Hypothalamus (tissue), 51 donors: Measurements from ENCODE around the gene KMT2E.
"Not testable (repeated sequence)": the region's sequence is repeated elsewhere in the genome, so short reads cannot be mapped to it uniquely, and the experiment has no call there.

Experiments
- DNase-seq, 51 donors: peaks; one replicate each; lab custom pipeline; 2025; lab: John Stamatoyannopoulos, UW

KMT2E gene

DNA sequence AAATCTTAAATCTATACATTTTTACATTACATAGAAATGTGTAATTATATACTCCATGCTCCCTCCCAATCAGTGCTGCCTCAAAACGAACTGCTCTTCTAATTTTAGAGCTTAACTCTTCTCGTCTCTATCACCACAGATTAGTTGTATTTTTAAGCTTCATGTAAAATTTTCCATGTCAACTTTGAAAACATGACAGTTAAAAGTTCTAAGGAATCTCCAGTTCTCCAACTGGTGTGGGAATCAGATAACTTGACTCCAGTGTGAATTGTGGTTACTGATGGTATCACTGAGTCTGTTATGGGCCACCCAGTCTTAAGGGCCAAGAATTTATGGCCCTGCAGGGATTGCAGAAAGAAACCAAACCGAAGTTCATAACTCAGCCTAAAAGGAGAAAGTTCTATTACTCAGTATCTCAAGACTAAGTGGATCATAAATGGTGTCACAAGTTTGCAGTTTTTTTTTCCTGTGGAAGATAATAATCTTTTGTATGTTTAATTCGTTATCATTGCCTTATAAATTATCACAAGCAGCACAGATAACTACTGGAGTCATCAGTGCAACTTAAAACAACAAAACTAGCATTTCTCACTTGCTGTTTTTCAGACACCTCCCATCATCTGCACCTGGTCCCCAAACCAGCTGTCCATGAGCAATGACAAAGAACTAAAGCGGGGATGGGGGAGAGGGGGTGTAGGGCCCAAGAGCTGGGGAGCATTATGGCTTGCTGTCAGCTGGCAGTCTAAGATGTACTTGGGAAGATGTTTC lies 31.5 kb upstream of the KMT2E start:
- DNase-seq = no peak

DNA sequence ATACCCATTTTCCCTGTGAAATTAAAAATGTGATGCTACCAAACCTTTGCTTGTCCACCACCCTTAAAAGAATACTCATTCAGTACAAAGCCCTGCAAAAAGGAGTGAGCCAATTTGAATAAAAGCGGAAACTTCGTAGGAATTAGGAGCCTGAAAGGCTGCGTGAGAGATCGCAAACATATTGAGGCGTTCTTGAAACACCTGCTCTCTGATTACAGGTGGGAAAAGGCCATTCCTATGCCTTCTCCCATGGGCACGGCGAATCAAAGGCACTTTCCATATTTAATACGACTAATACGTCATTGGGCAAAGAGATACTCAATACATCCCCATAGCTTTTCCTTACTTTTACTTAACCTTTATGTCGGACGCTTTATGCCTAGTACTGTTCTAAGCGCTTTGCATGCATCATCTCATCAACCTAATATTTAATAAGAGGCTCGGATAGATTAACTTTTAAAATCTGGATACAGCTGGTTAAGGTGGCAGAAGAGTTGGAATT lies 30.9 kb upstream of the KMT2E start:
- DNase-seq = peak in 2 of 51 donors; percentile 38 to 59

DNA sequence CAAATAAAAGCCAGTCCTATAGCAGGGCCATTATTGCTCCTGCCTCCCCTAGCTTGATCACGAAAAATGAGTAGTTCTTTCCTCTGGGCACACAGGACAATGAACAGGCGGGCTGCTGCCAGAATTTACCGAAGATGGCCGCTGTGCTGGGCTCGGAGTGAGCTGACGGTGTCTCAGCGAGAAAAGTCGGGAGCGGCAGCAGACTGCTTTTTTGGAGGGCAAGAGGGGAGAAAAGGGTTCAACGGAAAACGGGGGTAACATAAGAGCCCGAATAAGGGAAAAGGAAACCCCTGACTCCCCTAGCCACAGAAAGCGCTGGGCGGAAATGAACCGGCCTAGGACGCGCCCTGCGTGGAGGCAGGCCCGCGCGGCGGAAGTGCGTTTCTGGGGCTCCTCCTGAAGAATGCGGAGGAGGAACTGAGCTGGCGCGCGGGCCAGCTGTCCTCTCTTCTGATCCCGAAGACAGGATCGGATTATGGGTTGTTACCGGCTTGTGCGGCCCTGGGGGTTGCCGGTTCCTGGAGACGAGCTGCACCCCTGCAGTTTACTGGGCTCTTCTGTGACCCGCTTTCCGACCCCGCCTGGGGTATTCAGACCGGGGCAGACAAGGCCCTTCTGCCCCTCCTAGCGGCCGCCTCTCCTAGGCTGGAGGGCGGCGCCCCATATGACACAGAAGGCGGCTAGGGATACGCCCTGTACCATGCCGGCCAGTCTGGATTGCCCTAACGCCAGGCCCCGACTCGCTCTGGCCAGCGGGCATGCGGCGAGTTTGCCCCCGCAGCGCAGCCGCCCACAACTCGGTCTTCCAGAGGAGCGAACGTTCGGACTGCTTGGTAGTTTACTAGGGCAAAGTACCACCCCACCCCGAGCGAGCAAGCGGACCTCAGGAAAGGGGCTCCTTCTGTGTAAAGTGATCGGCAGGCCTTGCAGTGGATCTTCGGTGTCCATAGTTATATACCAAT lies 30.1 kb upstream of the KMT2E start:
- peak; percentile 28 to 96 (median 84) for DNase-seq

DNA sequence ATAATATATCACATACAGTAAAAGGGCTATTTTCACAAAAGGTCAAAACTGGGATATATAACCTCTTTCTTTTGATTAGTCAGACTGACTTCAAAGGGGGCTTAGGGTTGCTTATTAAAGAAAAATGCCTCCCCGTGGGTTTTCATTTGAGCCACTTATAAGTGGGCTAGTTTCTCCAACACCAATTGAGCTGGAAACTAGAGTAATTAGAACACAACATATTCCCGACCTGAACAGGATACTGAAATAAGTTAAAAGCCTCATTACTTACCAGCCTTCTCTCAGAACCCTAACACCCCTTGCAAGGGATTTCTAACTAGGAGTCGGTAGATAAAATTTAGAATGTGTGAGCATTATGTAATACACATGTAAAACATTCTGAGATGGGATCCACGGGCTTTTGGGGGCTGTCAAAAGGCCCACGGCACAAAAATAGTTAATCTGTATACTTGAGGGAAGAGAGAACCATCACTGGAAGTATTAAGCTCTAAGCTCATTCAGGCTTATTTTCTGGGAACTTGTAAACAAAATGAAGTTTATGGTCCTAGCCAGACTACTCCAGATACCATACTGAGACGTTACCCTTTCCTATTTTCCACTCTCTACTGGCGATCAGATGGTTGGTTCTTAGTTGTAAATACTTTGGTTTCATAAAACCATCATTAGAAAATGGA lies 29.3 kb upstream of the KMT2E start:
- no peak for DNase-seq

DNA sequence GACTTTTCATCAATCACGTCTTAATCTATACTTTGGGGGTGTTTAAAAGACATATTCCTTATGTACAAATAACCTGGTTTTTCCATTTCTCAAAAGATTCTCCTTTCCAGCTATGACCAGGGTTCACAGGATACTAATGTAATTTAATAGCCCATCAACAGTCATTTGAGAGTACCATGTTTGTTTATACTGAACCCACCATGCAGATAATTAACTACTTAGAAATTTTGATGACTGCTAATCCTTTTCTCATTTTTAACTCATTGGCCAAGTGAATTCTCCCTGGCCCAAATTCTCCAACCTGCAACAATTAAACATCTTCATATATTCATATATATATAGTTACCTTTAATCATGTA lies 28.8 kb upstream of the KMT2E start:
- no peak for DNase-seq

DNA sequence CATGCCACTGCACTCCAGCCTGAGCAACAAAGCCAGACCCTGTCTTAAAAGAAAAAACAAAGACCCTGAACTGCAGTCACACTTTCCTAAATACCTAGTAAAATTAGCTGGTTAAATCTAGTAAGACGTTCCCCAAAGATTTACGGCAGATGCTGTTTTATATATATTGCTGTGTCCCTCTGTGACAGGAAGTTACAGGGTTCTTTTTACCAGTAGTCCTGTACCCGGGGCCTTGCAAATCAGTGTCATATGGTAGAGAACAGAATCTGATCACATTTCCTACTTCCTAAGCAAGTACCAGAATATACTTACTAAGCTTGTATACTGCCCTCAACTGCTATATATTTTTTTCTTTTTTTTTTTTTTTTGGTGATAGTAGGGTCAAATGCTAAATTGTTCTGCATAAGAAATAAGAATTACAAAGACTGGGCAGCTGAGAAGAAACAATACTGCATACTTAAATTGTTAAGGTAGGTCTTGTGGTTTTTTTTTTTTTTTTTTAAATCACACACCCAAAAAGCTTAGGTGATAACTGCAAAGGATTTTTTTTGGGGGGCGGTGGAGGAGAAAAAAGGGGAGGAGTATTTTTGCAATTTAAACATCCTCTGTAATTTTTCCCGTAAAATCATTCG lies 27.3 kb upstream of the KMT2E start:
- no peak for DNase-seq

DNA sequence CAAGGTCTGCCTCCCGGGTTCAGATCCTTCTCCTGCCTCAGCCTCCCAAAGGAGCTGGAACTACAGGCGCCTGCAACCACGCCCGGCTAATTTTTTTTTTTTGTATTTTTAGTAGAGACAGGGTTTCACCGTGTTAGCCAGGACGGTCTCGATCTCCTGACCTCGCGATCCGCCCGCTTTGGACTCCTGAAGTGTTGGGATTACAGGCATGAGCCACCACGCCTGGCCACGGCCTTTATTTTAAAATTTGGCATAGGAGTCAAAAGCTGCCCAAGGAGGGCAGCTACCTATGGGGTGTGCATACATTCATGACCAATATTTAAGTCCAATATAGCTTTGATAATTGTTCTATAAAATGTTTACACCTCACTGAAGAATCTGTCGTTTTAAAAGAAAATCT lies 26.6 kb upstream of the KMT2E start:
- not testable (repeated sequence) for DNase-seq

DNA sequence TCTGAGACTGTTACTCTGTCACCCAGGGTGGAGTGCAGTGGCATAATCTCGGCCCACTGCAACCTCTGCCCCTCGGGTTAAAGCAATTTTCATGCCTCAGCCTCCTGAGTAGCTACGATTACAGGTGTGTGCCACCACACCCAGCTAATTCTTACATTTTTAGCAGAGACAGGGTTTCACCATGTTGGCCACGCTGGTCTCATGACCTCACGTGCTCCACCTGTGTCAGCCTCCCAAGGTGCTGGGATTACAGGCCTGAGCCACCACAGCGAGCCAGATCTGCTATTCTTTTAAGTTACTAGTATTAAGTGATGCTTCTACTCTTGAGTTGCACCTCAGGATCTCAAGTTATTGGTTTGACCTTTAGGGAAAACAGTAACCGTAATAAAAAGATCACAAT lies 23.0 kb upstream of the KMT2E start:
- DNase-seq = no peak

DNA sequence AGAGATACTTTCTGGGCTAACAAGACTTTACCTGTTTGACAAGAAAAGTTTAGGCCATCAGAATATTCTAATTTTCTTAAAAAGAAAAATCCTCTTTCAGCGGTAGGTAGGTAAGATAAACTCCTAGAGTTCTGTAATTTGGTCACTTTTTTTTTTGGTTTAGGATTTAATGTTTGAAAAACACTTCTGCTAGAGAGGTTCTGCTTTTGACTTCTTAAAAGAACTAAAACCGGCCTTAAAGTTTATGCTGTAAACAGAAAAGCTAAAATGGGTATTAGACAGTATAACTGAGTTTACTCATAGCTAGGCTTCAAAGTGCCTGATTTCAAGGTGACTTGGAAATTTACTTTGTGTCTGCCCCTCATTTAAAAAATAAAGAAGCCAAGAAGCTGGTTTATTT lies 21.7 kb upstream of the KMT2E start:
- DNase-seq = no peak

DNA sequence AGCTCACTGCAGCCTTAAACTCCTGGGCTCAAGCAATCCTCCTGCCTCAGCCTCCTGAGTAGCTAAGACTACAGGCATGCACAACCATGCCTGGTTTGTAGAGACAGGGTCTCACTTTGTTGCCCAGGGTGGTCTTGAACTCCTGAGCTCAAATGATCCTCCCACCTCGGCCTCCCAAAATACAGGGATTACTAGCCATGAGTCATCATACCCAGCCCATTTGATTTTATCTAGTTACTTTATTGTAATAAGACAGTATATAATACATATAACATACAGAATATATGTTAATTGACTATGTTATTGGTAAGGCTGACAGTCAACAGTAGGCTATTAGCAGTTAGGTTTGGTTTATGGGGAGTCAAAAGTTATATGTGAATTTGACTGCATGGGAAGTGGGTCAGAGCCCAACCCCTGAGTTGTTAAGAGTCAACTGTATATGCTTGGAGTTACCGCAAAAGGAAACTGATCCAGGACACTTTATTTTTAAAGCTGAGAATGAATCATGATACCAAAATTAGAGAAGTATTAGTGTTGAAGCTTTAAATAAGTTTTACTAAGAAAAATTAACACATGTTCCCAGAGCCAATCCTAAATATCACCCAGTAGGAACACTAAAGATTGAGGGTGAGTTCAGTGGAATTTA lies 20.7 kb upstream of the KMT2E start:
- no peak for DNase-seq

DNA sequence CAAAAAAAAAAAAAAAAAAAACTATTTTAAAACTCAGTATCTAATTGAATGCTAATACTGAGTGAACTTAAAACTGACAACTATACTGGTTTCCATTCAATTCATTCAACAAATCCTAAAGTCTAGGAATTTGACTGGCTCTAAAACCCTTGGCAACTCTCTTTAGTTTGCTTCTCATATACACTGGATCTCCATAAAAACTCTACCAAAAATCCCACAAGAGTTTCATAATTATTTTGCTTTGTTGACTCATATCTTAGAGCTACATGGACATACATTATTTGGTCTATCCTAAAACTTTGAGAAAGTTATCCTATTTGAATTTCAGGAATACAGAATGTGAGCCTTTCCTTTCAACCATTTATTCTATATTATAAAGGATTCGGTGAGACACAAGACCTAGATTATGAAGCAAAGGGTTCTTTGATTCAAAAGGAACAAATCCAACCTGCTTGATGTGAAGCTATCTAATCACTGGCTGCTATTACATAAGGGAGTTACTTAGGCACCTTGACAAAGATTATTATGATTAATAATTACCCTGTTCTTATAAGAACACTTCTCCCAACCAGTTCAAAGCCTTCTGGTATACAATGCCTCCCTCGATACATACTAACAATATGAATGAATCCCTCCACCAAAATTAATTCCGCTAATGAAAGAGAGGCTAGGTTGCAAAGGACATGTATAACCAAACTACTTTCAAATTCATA lies 15.8 kb upstream of the KMT2E start:
- no peak for DNase-seq

DNA sequence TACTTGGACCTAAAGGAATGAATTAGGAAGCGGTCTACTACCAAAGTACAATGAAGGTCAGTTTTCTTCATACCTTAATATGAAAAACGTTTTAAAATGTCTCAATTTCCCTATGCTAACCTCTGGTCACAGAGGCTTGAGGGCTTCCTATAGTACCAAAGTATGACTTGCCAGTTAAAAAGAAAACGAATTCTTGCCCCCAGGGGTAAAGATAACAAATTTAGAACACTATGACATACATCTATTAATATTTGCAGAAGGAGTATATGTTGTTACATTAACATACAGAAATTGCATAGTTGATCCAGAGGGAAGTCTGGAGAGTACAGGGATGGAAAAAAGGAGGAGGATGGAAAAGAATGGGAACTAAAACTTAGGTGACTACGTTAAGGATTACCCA lies 13.8 kb upstream of the KMT2E start:
- DNase-seq = no peak

DNA sequence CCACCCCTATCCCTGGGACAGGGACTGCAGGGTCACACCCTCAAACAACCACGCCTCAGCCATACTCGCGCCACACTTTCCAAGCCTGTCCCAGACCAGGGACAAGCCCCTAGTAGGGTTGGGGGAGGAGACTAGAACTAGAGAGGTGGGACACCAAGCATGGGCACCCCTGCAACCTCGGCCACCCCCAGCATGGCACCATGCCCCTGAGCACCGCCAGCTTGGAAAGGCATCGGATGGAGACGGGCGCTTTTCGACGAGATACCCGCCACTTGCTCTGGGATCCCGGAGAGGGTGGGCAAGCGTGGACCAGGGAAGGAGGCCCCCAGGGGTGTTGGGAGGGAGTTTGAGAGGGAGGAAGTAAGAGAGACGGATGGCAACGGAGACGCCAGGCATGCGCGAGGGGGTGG lies 13.1 kb upstream of the KMT2E start:
- no peak for DNase-seq

DNA sequence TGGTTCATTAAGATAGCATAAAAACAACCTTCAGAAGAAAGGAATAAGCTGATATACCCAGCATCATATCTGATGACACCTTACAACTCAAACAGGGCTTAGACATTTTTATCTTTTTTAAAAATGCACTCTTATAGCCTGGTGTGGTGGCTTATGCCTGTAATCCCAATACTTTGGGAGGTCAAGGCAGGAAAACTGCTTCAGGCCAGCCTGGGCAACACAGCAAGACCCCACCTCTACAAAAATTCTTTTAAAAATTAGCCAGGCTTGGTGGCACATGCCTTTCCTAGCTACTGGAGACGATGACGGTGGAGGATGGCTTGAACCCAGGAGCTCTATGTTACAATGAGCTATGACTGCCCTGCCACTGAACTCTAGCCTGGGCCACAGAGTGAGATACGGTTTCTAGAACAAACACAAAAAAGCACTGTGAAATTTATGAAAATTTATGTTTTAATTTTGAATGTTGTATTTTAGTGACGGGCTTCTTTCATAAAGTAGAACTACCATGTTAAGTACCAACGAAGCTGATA lies 12.3 kb upstream of the KMT2E start:
- no peak for DNase-seq

DNA sequence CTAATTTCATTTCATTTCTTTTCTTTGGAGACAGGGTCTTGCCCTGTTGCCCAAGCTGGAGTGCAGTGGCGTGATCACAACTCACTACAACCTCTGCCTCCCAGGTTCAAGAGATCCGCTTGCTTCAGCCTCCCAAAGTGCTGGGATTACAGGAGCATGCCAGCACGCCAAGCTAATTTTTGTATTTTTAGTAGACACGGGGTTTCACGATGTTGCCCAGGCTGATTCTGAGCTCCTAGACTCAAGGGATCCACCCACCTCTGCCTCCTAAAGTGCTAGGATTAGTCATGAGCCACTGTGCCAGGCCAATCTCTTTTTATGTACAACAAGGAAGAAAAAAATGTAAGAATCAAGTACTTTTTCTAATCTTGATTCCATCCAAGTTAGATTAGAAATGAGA lies 10.7 kb upstream of the KMT2E start:
- DNase-seq = peak in 4 of 51 donors; percentile 10 to 53 (median 23)

DNA sequence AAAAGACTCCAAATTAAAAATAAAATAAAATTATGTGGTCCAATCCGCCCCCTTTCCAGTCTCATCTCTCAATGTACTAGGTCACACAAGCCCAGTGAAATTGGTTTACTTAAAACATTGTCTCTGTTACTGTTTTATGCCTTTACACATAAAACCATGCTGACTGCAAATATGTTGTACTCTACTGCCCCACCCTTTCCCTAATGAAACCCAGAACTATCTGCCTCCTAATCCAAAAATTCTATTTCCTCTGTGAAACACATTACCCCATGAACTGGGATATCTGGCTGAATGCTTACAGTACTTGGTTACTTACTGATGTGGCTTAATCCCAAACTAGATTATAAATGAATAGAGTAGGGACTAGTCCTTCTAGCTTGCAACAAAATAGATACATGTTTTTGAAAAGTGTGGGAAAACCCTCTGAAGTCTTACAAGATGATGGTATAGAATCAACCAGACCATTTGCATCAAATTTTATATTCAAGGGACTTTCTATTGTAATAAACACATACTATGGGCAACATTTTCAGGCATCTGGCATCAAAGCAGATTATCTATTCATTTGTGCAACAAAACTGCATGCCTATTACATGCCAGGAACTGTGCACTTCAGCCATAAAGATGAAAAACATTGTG lies 10.0 kb upstream of the KMT2E start:
- DNase-seq = no peak

DNA sequence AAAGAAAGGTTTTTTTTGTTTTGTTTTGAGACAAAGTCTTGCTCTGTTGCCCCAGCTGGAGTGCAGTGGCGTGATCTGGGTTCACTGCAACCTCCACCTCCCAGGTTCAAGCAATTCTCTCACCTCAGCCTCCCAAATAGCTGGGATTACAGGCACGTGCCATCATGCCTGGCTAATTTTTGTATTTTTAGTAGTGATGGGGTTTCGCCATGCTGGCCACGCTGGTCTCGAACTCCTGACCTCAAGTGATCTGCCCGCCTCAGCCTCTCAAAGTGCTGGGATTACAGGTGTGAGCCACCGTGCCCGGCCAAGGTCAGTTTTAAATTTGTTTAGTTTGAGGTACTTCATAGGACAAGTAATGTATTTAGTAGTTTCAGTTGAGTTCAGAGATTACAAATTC lies 9.0 kb upstream of the KMT2E start:
- DNase-seq = not testable (repeated sequence)

DNA sequence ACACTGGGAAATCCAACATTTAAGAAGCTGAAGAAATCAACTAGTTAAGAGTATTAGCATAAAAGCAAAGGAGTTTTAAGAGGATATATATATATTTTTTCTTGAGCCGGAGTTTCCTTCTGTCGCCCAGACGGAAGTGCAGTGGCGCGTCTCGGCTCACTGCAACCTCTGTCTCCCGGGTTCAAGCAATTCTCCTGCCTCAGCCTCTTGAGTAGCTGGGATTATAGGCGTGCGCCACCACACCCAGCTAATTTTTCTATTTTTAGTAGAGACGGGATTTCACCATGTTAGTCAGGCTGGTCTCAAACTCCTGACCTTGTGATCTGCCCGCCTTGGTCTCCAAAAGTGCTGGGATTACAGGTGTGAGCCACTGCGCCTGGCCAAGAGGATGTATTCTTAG lies 8.5 kb upstream of the KMT2E start:
- not testable (repeated sequence) for DNase-seq
